Stimulated activated CD8-positive, alpha-beta memory T cell treated with anti-CD3 and anti-CD28 coated beads, Interleukin-7, amount 100 ng/mL, for 24 hours (primary cell): ENCODE measurements around the gene DRD1.
"Not testable (repeated sequence)": the region's sequence is repeated elsewhere in the genome, so short reads cannot be mapped to it uniquely, and the experiment has no call there.

ENCODE experiments used
- DNase-seq: peaks from one replicate; pipeline ENCODE4 v3.0.0-alpha.2; 2020; ENCODE audit warnings: low read depth

Gene DRD1

DNA sequence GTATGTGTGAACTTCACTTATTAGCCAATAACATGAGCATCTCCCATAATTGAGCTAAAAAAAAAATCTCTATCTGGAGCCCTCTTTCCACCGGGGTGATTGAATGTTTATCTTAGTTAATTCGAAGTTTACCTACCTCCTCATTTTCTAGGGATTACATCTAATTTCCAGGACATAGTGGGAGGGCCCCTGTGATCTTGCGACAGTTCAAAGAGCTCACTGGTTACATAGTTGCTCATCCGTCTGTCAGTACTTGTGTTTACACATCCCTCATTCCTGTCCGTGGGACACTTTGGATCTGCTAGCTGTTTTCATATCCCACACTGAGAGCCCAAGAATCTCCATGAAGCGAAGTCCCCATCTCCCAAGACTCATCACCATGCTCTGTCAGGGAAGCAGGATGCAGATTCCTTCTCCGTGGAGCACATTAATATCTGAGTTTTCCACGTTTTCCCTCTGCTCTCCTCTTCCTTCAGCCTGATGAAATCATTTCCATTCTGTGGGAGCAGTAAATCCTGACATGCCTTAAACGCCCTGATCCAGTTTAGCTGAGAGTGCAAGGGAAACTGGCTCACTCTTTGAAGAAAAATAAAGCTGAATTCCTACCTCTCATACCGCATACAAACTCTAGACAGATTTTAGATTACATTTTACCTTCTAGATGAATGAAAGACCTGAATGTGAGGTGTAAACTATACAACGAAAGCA is 24.2 kb upstream of the DRD1 start:
- DNase-seq, result no peak

DNA sequence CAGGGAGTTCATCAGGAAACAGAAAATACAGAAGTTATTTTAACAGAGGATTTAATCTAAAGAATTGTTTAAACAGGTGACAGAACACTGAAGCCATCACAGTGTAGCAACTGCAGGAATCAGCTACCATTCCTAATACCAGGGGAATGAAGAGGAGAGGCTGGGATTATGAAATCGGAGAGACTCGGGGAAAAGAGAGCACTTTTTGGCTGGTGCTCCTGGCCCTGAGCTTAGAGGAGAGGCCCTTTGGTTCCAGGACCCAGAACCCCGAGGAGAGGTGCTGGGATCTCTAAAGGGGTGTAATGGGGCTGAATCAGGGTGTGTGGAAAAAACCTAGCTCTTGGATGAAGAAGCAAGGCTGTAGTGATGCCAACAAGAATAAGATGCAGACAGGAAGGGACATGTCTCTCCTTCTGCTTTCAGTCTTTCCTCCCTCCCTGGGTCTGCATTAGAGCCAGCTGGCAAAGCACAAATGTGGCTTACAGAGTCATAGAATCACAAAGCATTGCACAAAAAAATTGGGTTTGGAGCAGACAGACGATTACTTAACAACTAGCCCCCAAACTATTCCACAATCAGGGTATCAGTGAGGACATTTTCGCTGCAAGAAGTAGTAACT is 22.8 kb upstream of the DRD1 start:
- no peak for DNase-seq

DNA sequence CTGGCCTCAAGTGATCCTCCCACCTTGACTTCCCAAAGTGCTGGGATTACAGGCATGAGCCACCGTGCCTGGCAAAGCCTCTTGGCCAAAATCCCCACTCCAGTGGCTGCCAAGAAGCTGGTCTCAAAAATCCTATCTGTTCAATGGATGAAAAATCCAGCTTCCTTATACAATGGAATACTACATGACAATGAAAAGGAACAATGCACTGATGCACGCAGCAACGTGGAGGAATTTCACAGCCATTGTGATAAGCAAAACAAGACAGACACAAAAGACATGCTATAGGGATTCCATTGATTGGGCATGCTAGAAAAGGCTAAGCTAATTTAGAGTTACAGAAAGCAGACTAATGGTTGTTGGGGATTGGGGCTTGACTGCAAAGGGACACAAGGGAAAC is 21.3 kb upstream of the DRD1 start:
- no peak for DNase-seq

DNA sequence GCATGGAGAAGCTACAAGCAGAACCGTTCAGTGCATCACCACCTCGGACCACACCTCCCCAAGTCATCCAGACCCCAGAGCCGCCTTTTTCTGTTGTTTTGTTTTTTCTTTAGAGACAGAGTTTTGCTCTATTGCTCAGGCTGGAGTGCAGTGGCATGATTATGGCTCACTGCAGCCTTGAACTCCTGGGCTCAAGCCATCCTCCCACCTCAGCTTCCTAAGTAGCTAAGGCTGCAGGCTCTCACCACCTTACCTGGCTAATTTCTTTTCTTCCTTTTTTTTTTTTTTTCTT is 20.9 kb upstream of the DRD1 start:
- DNase-seq, result no peak

DNA sequence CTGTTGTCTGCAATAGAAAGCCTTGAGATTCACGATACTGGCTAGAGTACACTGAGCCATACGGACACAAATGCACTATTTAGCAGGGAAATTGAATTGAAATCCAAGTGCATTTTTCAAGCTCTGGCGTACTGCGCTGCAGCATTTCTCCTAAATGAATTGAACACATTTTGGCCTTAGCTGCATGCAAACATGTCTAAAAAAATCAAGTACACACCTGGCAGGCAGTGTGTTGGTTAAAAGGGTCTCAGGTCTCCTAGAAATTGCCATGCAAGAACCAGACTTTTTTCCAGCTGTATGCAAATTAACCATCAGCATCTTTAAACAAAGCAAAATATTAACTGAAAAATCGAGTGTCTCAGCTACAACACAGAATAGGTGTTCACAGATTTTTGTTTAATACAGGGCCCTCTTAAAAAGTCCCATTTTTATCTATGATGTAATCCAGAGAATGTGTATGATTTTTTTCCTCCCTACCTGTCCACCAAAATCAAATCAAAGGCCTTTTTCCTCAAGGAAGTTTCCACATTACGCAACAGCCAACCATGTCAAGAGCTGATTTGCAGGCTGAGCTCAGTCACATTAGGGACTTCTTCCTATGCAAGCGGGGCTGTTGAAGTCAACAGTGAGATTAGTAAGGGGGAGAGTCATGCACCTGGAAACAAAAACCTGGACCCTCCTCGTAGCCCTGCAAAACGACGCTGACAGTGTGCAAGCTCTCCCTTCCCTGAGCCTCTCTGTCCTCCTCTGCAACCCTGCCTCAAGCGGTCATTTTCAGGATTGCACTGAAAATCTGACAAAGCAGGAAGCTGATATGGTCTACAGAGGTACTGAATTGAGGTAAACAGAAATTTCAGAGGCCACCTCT is 20.3 kb upstream of the DRD1 start:
- DNase-seq, result peak; percentile 40

DNA sequence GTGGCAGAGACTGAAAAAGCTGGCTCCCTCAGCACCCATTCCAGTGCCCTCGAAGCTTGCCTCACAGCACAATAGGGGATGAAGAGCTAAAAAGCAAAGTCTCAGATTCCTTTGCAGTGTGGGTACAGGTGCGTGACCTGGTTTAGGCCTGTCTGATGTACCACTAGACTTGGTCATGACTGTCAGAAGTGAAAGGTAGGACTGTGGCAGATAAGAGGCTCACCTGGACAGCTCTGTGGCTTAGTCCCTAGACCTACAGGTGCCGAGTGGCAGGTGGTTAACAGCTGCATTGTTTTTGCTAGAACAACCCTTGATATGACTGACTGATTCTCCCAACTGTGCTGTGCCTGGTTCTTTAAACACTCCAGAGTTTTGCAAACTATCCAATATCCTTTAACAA is 19.7 kb upstream of the DRD1 start:
- DNase-seq, result no peak

DNA sequence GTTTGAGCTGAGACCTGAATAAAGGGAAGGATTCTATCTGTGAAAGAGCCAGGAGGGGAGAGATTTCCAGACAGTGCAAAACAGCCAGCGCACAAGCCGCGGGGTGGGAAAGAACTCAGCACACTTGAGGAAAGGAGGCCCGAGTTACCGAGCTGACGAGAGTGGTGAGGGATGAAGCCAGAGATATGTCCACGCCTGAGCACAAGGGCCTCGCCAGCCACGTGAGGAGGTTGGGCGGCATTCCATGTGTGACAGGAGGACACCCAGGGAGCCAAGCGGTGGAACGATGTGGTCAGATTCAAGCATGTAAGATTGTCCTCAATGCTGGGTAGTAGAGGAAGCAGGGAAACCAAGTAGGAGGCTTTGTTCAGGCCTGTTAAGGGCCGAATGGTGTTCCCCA is 17.4 kb upstream of the DRD1 start:
- no peak for DNase-seq

DNA sequence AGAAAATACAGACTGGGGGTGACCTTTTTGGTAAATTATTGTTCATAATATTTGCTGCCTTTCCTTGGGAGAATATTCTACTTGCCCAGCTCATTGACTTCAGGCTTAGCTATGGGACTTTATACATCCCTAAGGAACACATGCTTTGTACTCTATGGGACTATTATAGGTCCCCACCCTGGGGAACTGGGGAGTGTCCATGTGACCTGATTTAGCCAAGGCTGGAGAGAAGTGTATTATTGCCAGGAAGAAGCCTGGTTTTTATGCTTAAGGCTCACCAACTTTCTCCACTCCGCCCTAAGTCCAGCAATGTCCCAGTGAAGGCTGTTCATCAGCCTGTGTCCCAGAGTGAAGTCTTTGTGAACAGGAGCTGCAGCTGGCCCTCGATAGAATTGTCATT is 16.6 kb upstream of the DRD1 start:
- no peak for DNase-seq

DNA sequence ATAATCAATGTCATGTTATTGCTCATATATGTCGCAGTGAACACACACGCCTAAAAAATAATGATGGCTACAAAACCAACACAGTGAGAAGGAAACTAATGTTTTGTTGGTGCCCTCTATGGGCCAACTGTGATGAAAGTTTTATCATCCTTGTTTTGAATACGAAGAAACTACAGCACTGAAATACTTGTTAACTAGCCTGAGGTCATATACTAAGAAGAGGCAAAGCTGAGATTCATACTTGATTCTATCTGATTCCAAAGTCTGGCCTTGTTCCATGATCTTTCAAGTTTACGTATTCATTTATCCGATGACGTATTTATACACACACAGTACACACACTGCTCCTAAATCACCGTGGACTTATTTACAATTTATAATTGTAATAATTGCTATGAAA is 16.1 kb upstream of the DRD1 start:
- DNase-seq, result no peak

DNA sequence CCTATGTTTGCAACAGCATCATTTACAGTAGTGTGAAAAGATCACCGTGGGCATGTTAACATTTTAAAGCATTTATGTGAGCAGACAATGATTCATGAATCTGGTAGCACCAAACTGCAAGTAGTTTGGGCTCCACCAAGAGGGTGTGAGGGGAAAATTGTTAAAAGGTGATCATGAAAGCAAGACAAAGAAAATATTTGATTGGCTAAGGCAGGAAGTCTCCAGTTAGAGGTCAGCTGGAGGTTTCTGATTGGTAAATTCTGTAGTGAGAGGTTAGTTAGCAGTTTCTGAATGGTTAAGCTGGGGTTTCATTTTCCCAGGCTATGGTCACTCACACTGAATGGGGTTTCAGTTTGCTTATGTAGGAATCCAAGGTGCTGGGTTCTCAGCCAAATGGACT is 13.5 kb upstream of the DRD1 start:
- DNase-seq, result no peak

DNA sequence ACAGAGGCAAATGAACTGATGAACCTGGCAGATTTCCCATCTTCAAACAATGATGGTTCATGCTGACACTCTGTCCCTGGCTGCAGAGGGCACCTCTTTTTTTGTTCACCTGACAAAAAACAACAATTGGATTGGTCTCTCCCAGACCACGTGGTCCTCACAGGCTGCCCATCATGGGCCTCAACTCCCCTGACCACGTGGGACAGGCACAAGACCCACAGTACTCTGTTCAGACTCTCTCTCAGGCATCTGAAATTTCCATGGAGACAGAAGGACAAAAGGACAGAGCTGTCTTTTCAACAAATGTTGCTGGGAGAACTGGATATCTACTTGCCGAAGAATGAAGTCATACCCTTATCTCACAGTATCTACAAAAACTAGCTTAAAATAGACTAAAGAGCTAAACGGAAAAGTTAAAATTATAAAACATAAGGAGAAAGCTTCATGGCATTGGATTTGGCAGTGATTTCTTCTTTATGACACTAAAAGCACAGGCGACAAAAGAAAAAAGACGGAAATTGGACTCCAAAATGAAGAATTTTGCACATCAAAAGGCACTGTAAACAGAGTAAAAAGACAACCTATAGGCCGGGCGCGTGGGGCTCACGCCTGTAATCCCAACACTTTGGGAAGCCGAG is 12.2 kb upstream of the DRD1 start:
- DNase-seq, result no peak

DNA sequence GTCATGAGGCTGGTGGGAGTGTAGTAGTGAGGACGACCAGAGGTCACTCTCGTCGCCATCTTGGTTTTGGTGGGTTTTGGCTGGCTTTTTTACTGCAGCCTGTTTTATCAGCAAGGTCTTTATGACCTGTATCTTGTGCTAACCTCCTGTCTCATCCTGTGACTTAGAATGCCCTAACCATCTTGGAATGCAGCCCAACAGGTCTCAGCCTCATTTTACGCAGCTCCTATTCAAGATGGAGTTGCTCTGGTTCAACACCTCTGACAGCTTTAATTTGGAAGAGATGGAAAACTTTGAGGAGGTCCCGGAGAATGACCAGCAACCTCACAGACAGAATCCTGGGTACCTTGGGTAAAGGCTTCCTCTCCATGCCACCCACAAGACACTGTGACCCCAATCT is 10.4 kb upstream of the DRD1 start:
- not testable (repeated sequence) for DNase-seq

DNA sequence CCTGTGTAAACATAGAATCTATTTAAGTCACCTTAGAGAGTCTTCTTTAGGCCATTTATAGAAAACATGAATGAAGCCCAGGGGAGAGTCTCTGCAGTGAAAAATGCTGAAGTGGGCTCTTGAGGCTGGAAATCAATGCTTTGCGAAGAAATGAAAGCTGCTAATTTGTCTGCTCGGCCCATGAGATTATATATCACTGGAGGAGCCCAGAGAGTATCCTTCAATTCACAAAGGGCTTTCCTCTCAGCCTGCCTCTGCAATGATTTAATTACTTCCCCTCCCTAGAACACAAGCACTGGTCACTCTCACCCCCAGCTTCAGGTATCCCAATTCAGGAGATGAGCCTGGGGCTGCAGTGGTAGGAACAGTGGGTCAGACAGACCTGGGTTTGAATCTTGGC is 8.2 kb upstream of the DRD1 start:
- no peak for DNase-seq

DNA sequence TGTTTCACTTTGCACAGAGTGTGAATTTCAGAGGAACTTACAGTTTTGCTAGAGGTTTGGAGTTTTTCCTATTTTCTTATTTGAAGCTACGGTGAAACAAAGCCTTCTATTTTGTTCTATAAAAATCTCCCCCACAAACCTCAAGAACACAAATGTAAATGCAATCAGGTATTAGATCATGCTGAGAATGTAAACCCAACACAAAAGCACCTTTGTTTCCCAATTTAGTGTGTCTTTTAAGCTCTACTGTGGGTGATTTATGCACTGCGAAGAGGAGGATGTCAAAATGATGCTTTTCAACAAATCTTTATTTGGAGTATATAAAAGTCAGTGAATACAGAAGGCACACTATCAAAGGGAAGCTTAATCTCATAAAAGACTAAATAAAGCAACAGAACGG is 4.3 kb upstream of the DRD1 start:
- DNase-seq, result no peak

DNA sequence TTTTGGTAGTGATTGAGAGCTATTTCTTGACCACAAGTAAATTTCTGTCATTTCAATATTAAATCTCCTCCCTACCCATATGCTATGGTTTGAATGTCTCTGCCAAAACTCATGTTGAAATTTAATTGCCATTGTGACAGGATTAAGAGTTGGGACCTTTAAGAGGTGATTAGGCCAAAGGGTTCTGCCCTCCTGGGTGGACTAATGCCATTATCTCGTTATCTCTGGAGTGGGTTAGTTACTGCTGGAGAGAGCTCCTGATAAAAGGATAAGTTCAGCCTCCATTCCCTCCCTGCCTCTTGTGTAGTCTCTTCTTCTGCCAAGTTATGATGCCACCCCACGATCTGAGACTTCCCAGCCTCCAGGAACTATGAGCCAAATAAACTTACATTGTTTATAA is 3.6 kb upstream of the DRD1 start:
- DNase-seq, result no peak

DNA sequence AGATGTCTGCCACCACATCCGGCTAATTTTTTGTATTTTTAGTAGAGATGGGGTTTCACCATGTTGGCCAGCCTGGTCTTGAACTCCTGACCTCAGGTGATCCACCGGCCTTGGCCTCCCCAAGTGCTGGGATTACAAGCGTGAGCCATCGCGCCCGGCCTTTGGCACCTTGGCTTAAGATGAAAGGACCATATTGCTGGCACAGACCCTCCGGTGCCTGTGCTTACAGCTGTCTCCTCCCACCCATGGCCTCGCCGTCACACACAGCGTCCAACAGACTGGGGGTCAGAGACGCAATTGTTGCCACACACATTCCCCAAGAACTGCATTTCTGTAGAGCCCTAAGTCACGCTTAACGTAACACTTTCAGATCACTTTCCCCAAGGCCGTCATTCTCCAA is 2.4 kb upstream of the DRD1 start:
- DNase-seq, result not testable (repeated sequence)

DNA sequence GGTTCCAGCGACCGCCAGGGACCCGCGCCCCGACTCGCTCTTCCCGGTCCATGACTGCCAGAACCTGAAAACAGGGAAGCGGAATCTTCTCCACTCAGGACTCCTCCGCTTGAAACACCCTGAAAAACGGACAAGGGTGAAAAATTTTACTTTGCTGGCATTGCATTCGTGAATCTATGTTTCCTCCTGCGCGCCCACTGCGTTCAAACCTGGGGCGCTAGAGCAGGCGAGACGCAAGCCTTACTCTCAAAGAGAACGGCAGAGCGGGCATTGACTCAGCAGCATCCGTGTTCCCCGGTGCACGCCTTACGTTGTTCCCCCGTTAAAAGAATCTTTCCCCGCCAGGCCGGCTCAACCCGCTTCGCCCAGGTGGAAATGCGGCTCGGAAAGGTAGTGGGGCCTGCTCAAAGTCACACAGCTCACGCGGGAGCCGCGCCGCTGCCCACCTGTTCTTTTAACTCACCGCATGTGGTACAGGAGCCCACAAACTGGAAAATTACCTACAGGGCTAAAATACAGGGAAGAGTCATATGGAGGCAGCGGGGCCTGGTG is 999 bp upstream of the DRD1 start:
- DNase-seq, result no peak

DNA sequence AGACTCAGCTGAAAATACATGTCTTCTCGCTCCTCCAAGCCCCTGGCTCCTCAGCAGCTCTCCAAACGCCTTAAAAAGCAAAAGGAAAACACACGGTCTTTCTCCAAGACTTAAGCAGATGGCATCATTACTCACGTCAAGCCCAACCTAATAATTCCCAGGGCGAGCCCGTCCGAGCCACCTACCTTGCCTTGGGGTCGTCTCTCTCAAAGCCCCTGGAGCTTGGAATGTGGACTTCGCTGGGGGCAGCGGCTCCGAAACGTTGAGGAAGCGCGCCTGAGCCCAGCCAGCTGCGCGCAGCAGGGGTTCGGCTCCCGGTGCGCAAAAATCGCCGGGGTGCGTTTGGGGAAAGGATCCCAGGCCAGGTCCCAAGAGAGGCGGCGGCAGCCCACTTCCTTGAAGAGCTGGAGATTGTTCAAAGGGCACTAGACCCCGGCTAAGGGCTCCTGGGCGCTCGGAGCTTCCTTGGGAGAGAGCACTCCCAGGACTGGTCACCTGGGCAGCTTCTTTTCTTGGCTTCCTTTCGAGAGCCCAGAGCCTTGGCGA is 395 bp downstream of the DRD1 start:
- no peak for DNase-seq

DNA sequence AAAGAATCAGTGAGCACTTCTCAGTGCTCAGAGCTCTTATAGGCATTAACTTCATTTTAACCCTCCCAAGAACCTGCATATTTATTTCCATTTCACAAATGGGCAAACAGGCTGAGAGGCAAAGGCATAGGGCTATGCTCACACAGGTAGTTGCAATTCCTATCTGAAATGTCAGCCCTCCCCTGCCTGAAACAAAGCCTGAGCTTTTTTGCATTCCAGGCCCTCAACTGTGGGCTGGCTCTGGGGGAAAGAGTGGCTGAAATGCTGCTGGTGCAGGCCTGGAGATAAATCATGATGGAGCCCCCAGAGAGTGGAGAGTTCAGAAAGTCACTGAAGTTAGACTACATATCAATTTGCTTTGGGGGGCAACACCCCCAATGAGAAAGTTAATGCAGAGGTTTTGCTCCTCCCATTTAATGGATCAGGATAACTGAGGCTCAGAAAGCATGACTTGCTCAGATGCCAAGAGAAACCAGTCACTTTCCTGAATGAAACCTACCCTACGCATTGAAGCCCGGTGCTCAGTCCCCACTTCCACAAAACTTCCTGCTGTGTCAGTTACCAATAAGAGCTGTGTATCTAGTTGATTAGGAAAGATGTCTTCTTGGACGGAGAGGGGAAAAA is 5.6 kb downstream of the DRD1 start:
- no peak for DNase-seq

DNA sequence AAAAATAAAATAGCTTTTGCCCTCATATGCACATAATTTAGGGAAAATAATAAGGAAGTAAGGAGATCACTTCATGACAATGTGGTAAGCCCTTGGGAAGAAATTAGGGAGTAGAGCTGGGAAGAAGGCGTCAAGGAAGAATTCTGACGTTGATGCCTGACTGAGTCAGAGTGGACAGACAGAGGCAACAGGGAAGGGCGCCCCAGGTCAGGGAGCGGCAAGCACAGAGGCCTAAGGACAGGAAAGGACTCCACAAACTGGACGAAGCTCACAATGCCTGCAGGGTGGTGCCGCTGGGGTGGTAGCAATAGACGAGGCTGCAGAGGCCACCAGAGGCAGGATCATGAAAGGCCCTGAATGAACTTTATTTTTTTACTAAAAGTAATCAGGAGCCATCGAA is 7.6 kb downstream of the DRD1 start:
- DNase-seq, result no peak

DNA sequence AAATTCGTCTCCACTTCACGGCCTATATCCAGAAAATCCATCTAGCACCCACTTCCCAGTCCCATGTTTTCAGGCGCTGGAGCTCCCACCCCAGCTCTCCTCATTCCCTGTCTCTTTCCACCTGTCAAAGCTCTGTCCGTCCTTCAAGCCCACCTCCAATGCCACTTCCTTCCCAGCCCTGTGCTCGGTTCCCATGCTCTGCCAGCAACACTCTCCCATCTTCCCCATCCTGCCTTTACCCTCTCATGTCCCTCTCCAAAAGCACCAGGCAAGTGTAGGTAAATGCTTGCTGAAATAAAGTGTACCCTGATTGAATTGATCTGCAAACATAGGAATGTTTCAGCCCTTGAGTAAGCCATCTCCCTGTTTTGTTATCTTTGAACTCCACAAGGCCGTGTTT is 9.2 kb downstream of the DRD1 start:
- no peak for DNase-seq

DNA sequence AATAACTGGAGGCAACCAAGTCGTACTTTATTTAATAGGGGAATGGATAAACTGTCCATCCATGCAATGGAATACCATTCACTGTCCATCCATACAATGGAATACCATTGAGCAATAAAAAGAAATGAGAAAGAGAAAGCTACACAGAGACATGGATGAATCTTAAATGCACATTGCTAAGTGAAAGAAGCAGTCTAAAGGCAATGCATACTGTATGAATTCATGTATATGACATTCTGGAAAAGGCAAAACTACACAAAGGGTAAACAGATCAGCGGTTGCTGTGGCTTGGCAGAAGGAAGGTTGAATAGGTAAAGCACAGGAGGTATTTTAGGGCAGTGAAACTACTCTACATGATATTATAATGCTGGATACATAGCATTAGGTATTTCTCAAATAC is 16.2 kb downstream of the DRD1 start:
- DNase-seq, result no peak
